ENCODE data around the gene FNDC8. TPM values are rescaled to one million over a fixed set of nuclear protein-coding genes. Genes with fewer than 3 reads are reported as not detected.

FNDC8 gene
- polyA plus RNA-seq, 4 donors = 0.04 TPM; not detected in 3

DNA sequence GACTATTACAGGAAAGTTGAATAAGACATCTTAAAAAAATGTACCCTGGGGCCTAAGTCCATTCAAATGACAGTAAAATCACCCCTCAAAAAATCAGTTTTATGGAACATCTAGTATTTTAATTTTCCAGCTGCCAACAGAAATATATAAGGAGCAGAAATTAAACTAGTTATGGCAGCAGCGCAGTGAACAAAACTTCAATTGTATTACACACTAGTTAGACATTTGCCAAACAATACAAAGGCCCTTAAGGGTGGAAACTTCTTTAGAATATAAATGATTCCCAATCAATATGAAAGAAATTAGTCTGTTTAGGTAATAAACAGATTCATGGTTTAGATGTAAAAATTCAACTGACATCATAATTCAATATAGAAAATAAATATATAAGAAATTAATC, 39.8 kb upstream of the FNDC8 start:
- Histone ChIP-seq H3K27ac (ENCODE audit: low read depth in 1 of 3, low read length in 2 of 3) (no peak overlapping the region), H3K4me3 (ENCODE audit: low read depth in 1 of 3, low read length in 3 of 3) (no peak overlapping the region), H3K27me3 (ENCODE audit: control insufficient read depth in 3 of 3, insufficient read depth in 3 of 3, low read length in 3 of 3) (no peaks in the 10 kb centered on the region), H3K9me3 (ENCODE audit: control insufficient read depth in 2 of 2, insufficient read depth in 1 of 2, low read depth in 1 of 2, low read length in 1 of 2) (no peaks in the 10 kb centered on the region), H3K4me1 (ENCODE audit: control insufficient read depth in 3 of 3, insufficient read depth in 2 of 3, low read depth in 1 of 3, low read length in 2 of 3) (peaks cover 1 to 43% (median 9%) of the 10 kb centered on the region in 3 donors), H3K36me3 (ENCODE audit: control insufficient read depth in 3 of 3, insufficient read depth in 2 of 3, low read depth in 1 of 3, low read length in 3 of 3) (peaks cover 0 to 15% (median 0%) of the 10 kb centered on the region in 3 donors)
- FAIRE-seq = no peak
- DNase-seq = no peak
- WGBS, 3 donors = 87 to 91% (median 88%) methylated on average over 1 of the region's 1 CpG

GRCh38 chr17:35082073-35082657, 39.2 kb upstream of the FNDC8 start:
- H3K4me3 ChIP-seq (ENCODE audit: low read depth in 1 of 3, low read length in 3 of 3) = no peak overlapping the region
- no peaks in the 10 kb centered on the region for H3K9me3 ChIP-seq (ENCODE audit: control insufficient read depth in 2 of 2, insufficient read depth in 1 of 2, low read depth in 1 of 2, low read length in 1 of 2)
- no peaks in the 10 kb centered on the region for H3K27me3 ChIP-seq (ENCODE audit: control insufficient read depth in 3 of 3, insufficient read depth in 3 of 3, low read length in 3 of 3)
- peak overlapping the region in 2 of 3 donors; percentile 28 to 61 for H3K27ac ChIP-seq (ENCODE audit: low read depth in 1 of 3, low read length in 2 of 3)
- WGBS, 3 donors = 7 to 42% (median 14%) methylated on average over 3 of the region's 3 CpGs
- H3K4me1 ChIP-seq (ENCODE audit: control insufficient read depth in 3 of 3, insufficient read depth in 2 of 3, low read depth in 1 of 3, low read length in 2 of 3) = peaks cover 3 to 47% (median 8%) of the 10 kb centered on the region in 3 donors
- peaks cover 0 to 15% (median 0%) of the 10 kb centered on the region in 3 donors for H3K36me3 ChIP-seq (ENCODE audit: control insufficient read depth in 3 of 3, insufficient read depth in 2 of 3, low read depth in 1 of 3, low read length in 3 of 3)
- DNase-seq (peak in 1 of 2 donors; percentile 29), FAIRE-seq (no peak)

GRCh38 chr17:35083071-35083470, 38.3 kb upstream of the FNDC8 start:
- DNase-seq = peak in 1 of 2 donors; percentile 26
- H3K27ac ChIP-seq (ENCODE audit: low read depth in 1 of 3, low read length in 2 of 3) = no peak overlapping the region
- WGBS, 3 donors = 21 to 53% (median 22%) methylated on average over 2 of the region's 2 CpGs
- peaks cover 3 to 41% (median 4%) of the 10 kb centered on the region in 3 donors for H3K4me1 ChIP-seq (ENCODE audit: control insufficient read depth in 3 of 3, insufficient read depth in 2 of 3, low read depth in 1 of 3, low read length in 2 of 3)
- H3K36me3 ChIP-seq (ENCODE audit: control insufficient read depth in 3 of 3, insufficient read depth in 2 of 3, low read depth in 1 of 3, low read length in 3 of 3) = peaks cover 0 to 15% (median 0%) of the 10 kb centered on the region in 3 donors
- H3K9me3 ChIP-seq (ENCODE audit: control insufficient read depth in 2 of 2, insufficient read depth in 1 of 2, low read depth in 1 of 2, low read length in 1 of 2) = no peaks in the 10 kb centered on the region
- no peak for FAIRE-seq
- no peaks in the 10 kb centered on the region for H3K27me3 ChIP-seq (ENCODE audit: control insufficient read depth in 3 of 3, insufficient read depth in 3 of 3, low read length in 3 of 3)
- no peak overlapping the region for H3K4me3 ChIP-seq (ENCODE audit: low read depth in 1 of 3, low read length in 3 of 3)

GRCh38 chr17:35084987-35085386, 36.4 kb upstream of the FNDC8 start:
- no peak overlapping the region for H3K4me3 ChIP-seq (ENCODE audit: low read depth in 1 of 3, low read length in 3 of 3)
- no peaks in the 10 kb centered on the region for H3K27me3 ChIP-seq (ENCODE audit: control insufficient read depth in 3 of 3, insufficient read depth in 3 of 3, low read length in 3 of 3)
- no peak overlapping the region for H3K27ac ChIP-seq (ENCODE audit: low read depth in 1 of 3, low read length in 2 of 3)
- H3K36me3 ChIP-seq (ENCODE audit: control insufficient read depth in 3 of 3, insufficient read depth in 2 of 3, low read depth in 1 of 3, low read length in 3 of 3) = peaks cover 0 to 10% (median 0%) of the 10 kb centered on the region in 3 donors
- FAIRE-seq = no peak
- no peaks in the 10 kb centered on the region for H3K9me3 ChIP-seq (ENCODE audit: control insufficient read depth in 2 of 2, insufficient read depth in 1 of 2, low read depth in 1 of 2, low read length in 1 of 2)
- peaks cover 3 to 43% (median 4%) of the 10 kb centered on the region in 3 donors for H3K4me1 ChIP-seq (ENCODE audit: control insufficient read depth in 3 of 3, insufficient read depth in 2 of 3, low read depth in 1 of 3, low read length in 2 of 3)
- peak; percentile 41 to 63 for DNase-seq
- WGBS, 3 donors = 5 to 53% (median 26%) methylated on average over 2 of the region's 2 CpGs

GRCh38 chr17:35086164-35086563, 35.3 kb upstream of the FNDC8 start:
- Histone ChIP-seq H3K9me3 (ENCODE audit: control insufficient read depth in 2 of 2, insufficient read depth in 1 of 2, low read depth in 1 of 2, low read length in 1 of 2) (no peaks in the 10 kb centered on the region), H3K27ac (ENCODE audit: low read depth in 1 of 3, low read length in 2 of 3) (peak overlapping the region in 2 of 3 donors; percentile 17 to 96), H3K27me3 (ENCODE audit: control insufficient read depth in 3 of 3, insufficient read depth in 3 of 3, low read length in 3 of 3) (no peaks in the 10 kb centered on the region), H3K36me3 (ENCODE audit: control insufficient read depth in 3 of 3, insufficient read depth in 2 of 3, low read depth in 1 of 3, low read length in 3 of 3) (peaks cover 0 to 10% (median 0%) of the 10 kb centered on the region in 3 donors), H3K4me3 (ENCODE audit: low read depth in 1 of 3, low read length in 3 of 3) (no peak overlapping the region), H3K4me1 (ENCODE audit: control insufficient read depth in 3 of 3, insufficient read depth in 2 of 3, low read depth in 1 of 3, low read length in 2 of 3) (peaks cover 0 to 43% (median 4%) of the 10 kb centered on the region in 3 donors)
- WGBS, 3 donors = 85 to 94% (median 89%) methylated on average over 8 of the region's 8 CpGs
- no peak for FAIRE-seq
- DNase-seq = no peak

DNA sequence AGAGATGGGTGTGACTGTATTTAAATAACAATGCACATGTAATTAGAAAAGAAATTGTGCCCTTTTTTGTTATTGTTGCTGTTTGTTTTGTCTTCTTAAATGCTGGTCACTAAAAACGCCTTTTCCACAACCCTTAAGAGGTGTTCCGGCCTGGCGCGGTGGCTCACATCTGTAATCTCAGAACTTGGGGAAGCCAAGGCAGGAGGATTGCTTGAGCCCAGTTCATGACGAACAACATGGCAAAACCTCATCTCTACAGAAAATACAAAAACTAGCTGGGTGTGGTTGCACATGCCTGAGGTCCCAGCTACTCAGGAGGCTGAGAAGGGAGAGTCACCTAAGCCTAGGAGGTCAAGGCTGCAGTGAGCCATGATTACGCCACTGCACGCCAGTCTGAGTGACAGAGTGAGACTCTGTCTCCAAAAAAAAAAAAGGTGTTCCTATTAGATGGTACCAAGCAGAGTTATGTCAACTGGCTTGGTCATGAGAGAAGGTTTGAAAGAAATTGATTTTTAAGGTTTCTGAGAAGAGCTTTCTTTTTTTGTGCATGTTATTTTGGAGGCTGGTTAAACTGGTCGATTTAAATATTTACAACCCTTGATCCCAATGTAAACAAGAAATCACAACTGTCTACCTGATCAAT, 34.4 kb upstream of the FNDC8 start:
- peak; percentile 42 to 51 for DNase-seq
- Histone ChIP-seq H3K9me3 (ENCODE audit: control insufficient read depth in 2 of 2, insufficient read depth in 1 of 2, low read depth in 1 of 2, low read length in 1 of 2) (no peaks in the 10 kb centered on the region), H3K4me3 (ENCODE audit: low read depth in 1 of 3, low read length in 3 of 3) (peak overlapping the region in 2 of 3 donors; percentile 91 to 100), H3K4me1 (ENCODE audit: control insufficient read depth in 3 of 3, insufficient read depth in 2 of 3, low read depth in 1 of 3, low read length in 2 of 3) (peaks cover 0 to 41% (median 4%) of the 10 kb centered on the region in 3 donors), H3K27ac (ENCODE audit: low read depth in 1 of 3, low read length in 2 of 3) (peak overlapping the region; percentile 68 to 96 (median 76)), H3K27me3 (ENCODE audit: control insufficient read depth in 3 of 3, insufficient read depth in 3 of 3, low read length in 3 of 3) (no peaks in the 10 kb centered on the region), H3K36me3 (ENCODE audit: control insufficient read depth in 3 of 3, insufficient read depth in 2 of 3, low read depth in 1 of 3, low read length in 3 of 3) (peaks cover 0 to 10% (median 0%) of the 10 kb centered on the region in 3 donors)
- FAIRE-seq = no peak
- WGBS, 3 donors = 47 to 74% (median 51%) methylated on average over 8 of the region's 8 CpGs

- H3K36me3 ChIP-seq (ENCODE audit: control insufficient read depth in 3 of 3, insufficient read depth in 2 of 3, low read depth in 1 of 3, low read length in 3 of 3) = peaks cover 0 to 10% (median 0%) of the 10 kb centered on the region in 3 donors
- FAIRE-seq (no peak), DNase-seq (peak; percentile 92 to 95)
- H3K4me1 ChIP-seq (ENCODE audit: control insufficient read depth in 3 of 3, insufficient read depth in 2 of 3, low read depth in 1 of 3, low read length in 2 of 3) = peaks cover 0 to 35% (median 4%) of the 10 kb centered on the region in 3 donors
- H3K4me3 ChIP-seq (ENCODE audit: low read depth in 1 of 3, low read length in 3 of 3) = peak overlapping the region; percentile 91 to 100 (median 94)
- peak overlapping the region; percentile 96 to 100 (median 97) for H3K27ac ChIP-seq (ENCODE audit: low read depth in 1 of 3, low read length in 2 of 3)
- H3K27me3 ChIP-seq (ENCODE audit: control insufficient read depth in 3 of 3, insufficient read depth in 3 of 3, low read length in 3 of 3) = no peaks in the 10 kb centered on the region
- H3K9me3 ChIP-seq (ENCODE audit: control insufficient read depth in 2 of 2, insufficient read depth in 1 of 2, low read depth in 1 of 2, low read length in 1 of 2) = no peaks in the 10 kb centered on the region
- 2 to 16% (median 5%) methylated on average over 9 of the region's 9 CpGs for WGBS, 3 donors
Measured at GRCh38 chr17:35087731-35088355, 33.6 kb upstream of the FNDC8 start.

DNA sequence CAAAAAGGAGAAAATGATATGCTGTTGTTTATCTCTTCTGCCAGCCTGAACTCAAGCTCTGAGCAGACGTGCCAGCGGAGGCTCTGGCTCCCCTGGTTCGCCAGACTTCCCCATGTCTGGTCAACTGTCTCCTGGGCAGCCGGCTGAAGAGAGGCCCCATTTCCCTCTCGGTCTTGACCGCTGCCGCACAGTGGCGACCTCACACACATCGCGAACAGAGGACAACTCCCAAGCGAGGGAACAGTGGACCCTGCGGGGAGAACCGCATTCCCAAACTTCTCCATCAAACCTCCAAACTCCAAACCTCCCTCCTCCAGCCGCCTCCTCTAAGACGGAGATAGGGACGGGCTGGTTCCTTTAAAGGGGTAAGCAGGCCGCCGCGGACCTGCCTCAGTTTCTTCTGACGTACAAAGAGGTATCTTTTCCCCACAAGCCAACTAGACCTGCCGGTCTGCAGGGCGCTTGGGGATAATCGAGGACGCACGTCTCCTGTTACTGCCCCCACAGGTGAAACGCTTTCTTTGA, 33.0 kb upstream of the FNDC8 start:
- no peak for FAIRE-seq
- DNase-seq = peak in 1 of 2 donors; percentile 53
- H3K4me3 ChIP-seq (ENCODE audit: low read depth in 1 of 3, low read length in 3 of 3) = peak overlapping the region; percentile 91 to 100 (median 94)
- H3K27ac ChIP-seq (ENCODE audit: low read depth in 1 of 3, low read length in 2 of 3) = peak overlapping the region; percentile 96 to 100 (median 97)
- no peaks in the 10 kb centered on the region for H3K27me3 ChIP-seq (ENCODE audit: control insufficient read depth in 3 of 3, insufficient read depth in 3 of 3, low read length in 3 of 3)
- WGBS, 3 donors = 1% methylated on average over 26 of the region's 26 CpGs
- H3K36me3 ChIP-seq (ENCODE audit: control insufficient read depth in 3 of 3, insufficient read depth in 2 of 3, low read depth in 1 of 3, low read length in 3 of 3) = peaks cover 0 to 10% (median 0%) of the 10 kb centered on the region in 3 donors
- H3K9me3 ChIP-seq (ENCODE audit: control insufficient read depth in 2 of 2, insufficient read depth in 1 of 2, low read depth in 1 of 2, low read length in 1 of 2) = no peaks in the 10 kb centered on the region
- H3K4me1 ChIP-seq (ENCODE audit: control insufficient read depth in 3 of 3, insufficient read depth in 2 of 3, low read depth in 1 of 3, low read length in 2 of 3) = peaks cover 0 to 30% (median 4%) of the 10 kb centered on the region in 3 donors

All from small intestine (tissue), 7 donors.